Vagina (tissue), 2 donors: Measurements from ENCODE around the gene NKTR. TPM values are rescaled to one million over a fixed set of nuclear protein-coding genes. Genes with fewer than 3 reads are reported as not detected.

Source experiments
- DNase-seq, 2 donors: peaks; one replicate each; pipeline ENCODE4 v3.0.0-alpha.2; 2017; ENCODE audit errors: extremely low spot score in 2 of 2
- H3K27ac ChIP-seq: fragments of 200-600 bp; sonication (generic); one replicate; pipeline ENCODE4 v1.5.1; 2019
- H3K27me3 ChIP-seq: fragments of 200-600 bp; sonication (generic); one replicate; pipeline ENCODE4 v1.5.1; 2019
- H3K36me3 ChIP-seq, 2 donors: fragments of 200-600 bp; sonication (generic); one replicate each; pipeline ENCODE4 v1.5.1; 2017 to 2019
- H3K4me1 ChIP-seq: fragments of 200-600 bp; sonication (generic); one replicate; pipeline ENCODE4 v1.5.1; 2019
- H3K4me3 ChIP-seq, 2 donors: fragments of 200-600 bp; sonication (generic); 1 replicate in 1 of 2; 2 replicates in 1 of 2; pipeline ENCODE4 v1.5.1; 2016 to 2019
- H3K9me3 ChIP-seq: fragments of 200-600 bp; sonication (generic); one replicate; pipeline ENCODE4 v1.5.1; 2019
- CTCF ChIP-seq, 3 experiments: fragments of 450-650 bp in 2 of 3; fragments of 200-600 bp in 1 of 3; sonication (generic) in 1 of 3; IDR thresholded peaks; one replicate each; pipeline ENCODE4 v1.5.1; 2017 to 2019; ENCODE audit warnings: antibody characterized with exemption in 3 of 3, mild to moderate bottlenecking in 2 of 3, moderate library complexity in 2 of 3
- POLR2A ChIP-seq, 2 donors: fragments of 450-650 bp; IDR thresholded peaks; one replicate each; pipeline ENCODE4 v1.6.1; 2017; ENCODE audit warnings: antibody characterized with exemption in 2 of 2, mild to moderate bottlenecking in 2 of 2, moderate library complexity in 2 of 2
- POLR2AphosphoS5 ChIP-seq, 2 donors: sonication (generic); formaldehyde crosslinking; IDR thresholded peaks; one replicate each; pipeline ENCODE4 v1.9.0; 2017; ENCODE audit warnings: antibody characterized with exemption in 2 of 2, mild to moderate bottlenecking in 2 of 2, low read depth in 1 of 2; ENCODE audit not compliant: insufficient read depth in 1 of 2
- intact Hi-C: fragments of 100-400 bp; cut with DNase I; formaldehyde crosslinking; loops from one replicate; pipeline ENCODE4 v1.15.1; 2023
- total RNA-seq: library from RNA; depleted of rRNA; stranded (reverse); fragments of >200 nt; gene quantifications from one replicate; pipeline ENCODE4 v1.2.3, GENCODE V29; 2016

Gene NKTR
- total RNA-seq, 1 donor from 2014 or later = 128 TPM

- Histone ChIP-seq H3K36me3 (peaks cover 0 to 7% of the 10 kb centered on the region in 2 donors), H3K9me3 (no peaks in the 10 kb centered on the region), H3K4me3 (no peak overlapping the region), H3K27ac (peak overlapping the region; percentile 96), H3K4me1 (peaks cover 52% of the 10 kb centered on the region), H3K27me3 (no peaks in the 10 kb centered on the region)
- TF ChIP-seq POLR2AphosphoS5 (IDR thresholded peaks at IDR 0.05; ENCODE audit: insufficient read depth in 1 of 2, low read depth in 1 of 2) = no peak
- TF ChIP-seq POLR2A (IDR thresholded peaks at IDR 0.05) = no peak
- TF ChIP-seq CTCF (IDR thresholded peaks at IDR 0.05) = no peak
- DNase-seq = peak in 1 of 2 donors; percentile 84
- intact Hi-C loops = no loop called here
Measured at GRCh38 chr3:42658091-42658770, 57.7 kb downstream of the NKTR start.

DNA sequence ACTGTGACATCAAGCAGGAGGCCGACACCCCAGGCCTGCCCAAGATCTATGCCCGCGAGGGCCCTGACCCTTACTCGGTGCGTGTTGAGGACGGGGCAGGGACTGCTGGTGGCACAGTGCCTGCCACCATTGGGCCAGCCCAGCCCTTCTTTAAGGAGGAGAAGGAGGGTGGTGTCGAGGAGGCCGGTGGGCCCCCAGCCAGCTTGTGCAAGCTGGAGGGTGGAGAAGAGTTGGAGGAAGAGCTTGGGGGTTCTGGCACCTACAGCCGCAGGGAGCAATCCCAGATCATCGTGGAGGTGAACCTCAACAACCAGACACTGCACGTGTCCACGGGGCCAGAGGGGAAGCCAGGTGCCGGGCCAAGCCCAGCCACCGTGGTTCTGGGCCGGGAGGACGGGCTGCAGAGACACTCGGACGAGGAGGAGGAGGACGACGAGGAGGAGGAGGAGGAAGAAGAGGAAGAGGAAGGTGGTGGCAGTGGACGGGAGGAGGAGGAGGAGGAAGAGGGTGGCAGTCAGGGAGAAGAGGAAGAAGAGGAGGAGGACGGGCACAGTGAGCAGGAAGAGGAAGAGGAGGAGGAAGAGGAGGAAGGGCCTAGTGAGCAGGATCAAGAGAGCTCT is 58.4 kb downstream of the NKTR start:
- H3K36me3 ChIP-seq = peaks cover 0 to 7% of the 10 kb centered on the region in 2 donors
- H3K27ac ChIP-seq = peak overlapping the region; percentile 44
- peaks cover 45% of the 10 kb centered on the region for H3K4me1 ChIP-seq
- no peaks in the 10 kb centered on the region for H3K9me3 ChIP-seq
- DNase-seq = peak in 1 of 2 donors; percentile 86
- intact Hi-C loops = no loop called here
- TF ChIP-seq POLR2AphosphoS5 (IDR thresholded peaks at IDR 0.05; ENCODE audit: insufficient read depth in 1 of 2, low read depth in 1 of 2) (no peak), CTCF (IDR thresholded peaks at IDR 0.05) (no peak)
- H3K27me3 ChIP-seq = no peaks in the 10 kb centered on the region
- no peak overlapping the region for H3K4me3 ChIP-seq

DNA sequence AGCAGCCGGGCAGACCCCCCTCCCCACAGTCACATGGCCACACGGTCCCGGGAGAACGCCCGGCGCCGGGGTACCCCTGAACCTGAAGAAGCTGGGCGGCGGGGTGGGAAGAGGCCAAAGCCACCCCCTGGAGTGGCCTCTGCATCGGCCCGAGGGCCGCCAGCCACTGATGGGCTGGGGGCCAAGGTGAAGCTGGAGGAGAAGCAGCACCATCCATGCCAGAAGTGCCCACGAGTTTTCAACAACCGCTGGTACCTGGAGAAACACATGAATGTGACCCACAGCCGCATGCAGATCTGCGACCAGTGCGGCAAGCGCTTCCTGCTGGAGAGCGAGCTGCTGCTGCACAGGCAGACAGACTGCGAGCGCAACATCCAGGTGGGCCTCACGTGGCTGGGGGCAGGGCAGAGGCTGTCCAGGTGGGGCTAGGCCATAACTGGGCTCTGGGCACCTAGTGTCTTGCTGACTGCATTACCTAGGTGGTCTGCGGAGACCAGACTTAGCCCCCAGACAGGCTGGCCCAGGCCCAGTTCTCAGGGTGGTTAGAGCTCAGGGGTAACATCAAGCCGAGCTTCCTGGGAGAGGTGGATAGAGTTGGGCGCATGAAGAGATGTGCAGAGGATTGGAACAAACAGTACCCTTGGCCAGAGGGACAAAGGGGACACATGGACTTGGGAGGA is 59.1 kb downstream of the NKTR start:
- DNase-seq = peak in 1 of 2 donors; percentile 83
- H3K4me3 ChIP-seq = no peak overlapping the region
- intact Hi-C loops = no loop called here
- no peaks in the 10 kb centered on the region for H3K27me3 ChIP-seq
- H3K27ac ChIP-seq = peak overlapping the region; percentile 44
- TF ChIP-seq CTCF (IDR thresholded peaks at IDR 0.05) (no peak), POLR2AphosphoS5 (IDR thresholded peaks at IDR 0.05; ENCODE audit: insufficient read depth in 1 of 2, low read depth in 1 of 2) (no peak)
- H3K36me3 ChIP-seq = peaks cover 0 to 7% of the 10 kb centered on the region in 2 donors
- no peaks in the 10 kb centered on the region for H3K9me3 ChIP-seq
- peaks cover 45% of the 10 kb centered on the region for H3K4me1 ChIP-seq

- intact Hi-C loops = no loop called here
Measured at GRCh38 chr3:42660131-42660715, 59.7 kb downstream of the NKTR start.

More at GRCh38 chr3:42660131-42660715, 59.7 kb downstream of the NKTR start:
- H3K4me1 ChIP-seq = peaks cover 43% of the 10 kb centered on the region
- H3K36me3 ChIP-seq = peaks cover 0 to 7% of the 10 kb centered on the region in 2 donors
- no peak for DNase-seq
- no peak for TF ChIP-seq POLR2A (IDR thresholded peaks at IDR 0.05)
- no peak for TF ChIP-seq POLR2AphosphoS5 (IDR thresholded peaks at IDR 0.05; ENCODE audit: insufficient read depth in 1 of 2, low read depth in 1 of 2)
- no peak for TF ChIP-seq CTCF (IDR thresholded peaks at IDR 0.05)
- no peaks in the 10 kb centered on the region for H3K9me3 ChIP-seq
- no peak overlapping the region for H3K4me3 ChIP-seq
- H3K27ac ChIP-seq = peak overlapping the region; percentile 44
- H3K27me3 ChIP-seq = no peaks in the 10 kb centered on the region
